NB4 (cell line): ENCODE measurements around the gene GRIK4.
A peak's percentile ranks its signal among the peaks of the same experiment; 100 is the strongest.

Source experiments
- CTCF ChIP-seq: IDR thresholded peaks from one replicate; pipeline ENCODE4 v1.5.1; 2012; ENCODE audit warnings: low read depth, low read length
- POLR2A ChIP-seq: IDR thresholded peaks from 2 replicates; pipeline ENCODE4 v1.6.1; 2011; ENCODE audit warnings: mild to moderate bottlenecking; ENCODE audit not compliant: insufficient read length; ENCODE audit errors: extremely low read depth

- TF ChIP-seq CTCF: peak; percentile 58
- no peak for TF ChIP-seq POLR2A
These were observed 148.5 kb downstream of the GRIK4 start for GRCh38 chr11:120660024-120660565.
